Stimulated activated CD4-positive, alpha-beta T cell treated with anti-CD3 and anti-CD28 coated beads, Interleukin-12 subunit alpha, Interleukin-12 subunit beta, amount 100 ng/mL, for 24 hours (primary cell): ENCODE measurements around the gene OR10J4.
"Not testable (repeated sequence)": the region's sequence is repeated elsewhere in the genome, so short reads cannot be mapped to it uniquely, and the experiment has no call there.

ENCODE experiments used
- DNase-seq, 2 experiments: peaks; one replicate each; pipeline ENCODE4 v3.0.0-alpha.2; 2020; ENCODE audit warnings: low read depth in 2 of 2

OR10J4 gene

DNA sequence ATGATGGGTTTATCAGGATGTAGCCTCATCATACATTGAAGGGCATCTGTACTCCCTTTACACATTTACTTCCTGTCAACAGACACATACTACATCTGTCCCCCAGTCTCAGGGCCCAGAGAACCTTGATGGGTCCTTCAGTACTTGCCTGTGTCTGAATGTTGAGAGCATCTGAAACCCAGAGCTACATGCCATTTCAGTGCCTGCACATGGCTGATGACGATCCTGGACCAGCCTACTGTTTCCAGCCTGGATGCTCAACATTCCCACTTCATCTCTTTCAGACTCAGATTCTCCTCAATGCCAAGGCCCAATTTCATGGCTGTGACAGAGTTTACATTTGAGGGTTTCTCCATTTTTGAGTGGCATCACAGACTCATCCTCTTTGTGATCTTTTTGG lies at the start of gene OR10J4:
TSS of gene OR10J4 (plus strand) at position 301 of the 400 bp plus-strand sequence.
- DNase-seq = no peak

DNA sequence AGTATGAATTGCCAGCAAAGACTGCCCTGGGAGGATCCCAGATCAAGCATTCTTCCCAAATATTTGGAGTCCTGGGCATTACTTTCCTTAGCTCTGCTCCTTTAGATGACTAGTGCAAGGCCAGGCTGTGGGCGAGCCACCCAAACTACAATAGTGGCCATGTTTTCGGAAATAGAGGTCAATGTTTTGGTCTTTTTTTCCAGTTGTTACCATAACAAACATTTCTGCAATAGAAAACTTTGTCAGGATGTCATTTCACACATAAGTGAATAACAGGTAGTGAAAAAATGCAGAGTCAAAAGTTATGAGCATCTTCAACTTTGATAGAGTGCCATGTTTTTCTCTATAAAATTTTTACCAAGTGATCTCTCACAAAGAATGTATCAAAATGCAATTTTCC lies 25.2 kb upstream of the OR10J4 start:
- no peak for DNase-seq

DNA sequence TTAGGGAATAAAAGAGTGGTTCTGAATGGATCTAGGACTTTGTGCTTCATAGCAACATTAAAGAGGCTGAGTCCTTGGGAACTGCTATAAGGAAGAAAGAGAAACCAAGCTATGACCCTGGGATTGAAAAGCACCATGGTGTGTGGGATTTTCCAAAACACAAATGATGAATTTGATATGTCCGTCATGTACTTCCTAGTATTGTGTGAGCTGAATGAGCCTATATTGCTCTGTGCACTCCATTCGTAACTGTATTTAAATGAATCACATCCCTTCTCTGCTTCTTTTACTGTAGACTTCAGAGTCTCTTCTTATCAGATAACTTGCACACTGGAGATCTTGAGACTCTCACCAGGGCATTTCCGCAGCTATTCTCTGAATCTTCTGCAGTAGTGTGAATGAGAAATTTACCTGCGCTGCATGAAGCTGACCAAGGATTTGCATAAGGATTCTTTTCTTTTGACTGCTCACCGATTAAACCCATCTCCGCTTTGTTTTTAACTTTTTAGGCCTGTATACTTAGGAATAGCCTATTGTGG lies 23.1 kb upstream of the OR10J4 start:
- no peak for DNase-seq

DNA sequence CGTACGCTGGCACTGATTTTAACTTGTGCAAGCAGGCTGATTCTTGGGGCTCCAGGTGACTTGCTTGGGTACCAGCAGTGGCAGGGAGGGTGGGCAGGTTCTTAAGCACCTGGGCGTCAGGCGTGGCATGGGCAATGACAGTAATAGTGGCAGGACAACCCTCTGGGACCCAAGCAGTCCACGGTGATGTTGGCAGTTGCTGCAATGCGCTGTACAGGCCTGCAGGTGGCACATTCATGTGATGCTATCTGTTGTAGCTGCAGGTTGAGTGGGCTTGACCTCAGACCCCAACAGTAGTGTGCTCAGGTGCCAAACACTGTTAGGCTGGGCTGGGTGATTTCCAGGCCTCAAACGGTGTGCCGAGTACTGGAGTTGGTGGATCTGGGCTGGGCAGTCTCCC lies 10.2 kb upstream of the OR10J4 start:
- DNase-seq = no peak

DNA sequence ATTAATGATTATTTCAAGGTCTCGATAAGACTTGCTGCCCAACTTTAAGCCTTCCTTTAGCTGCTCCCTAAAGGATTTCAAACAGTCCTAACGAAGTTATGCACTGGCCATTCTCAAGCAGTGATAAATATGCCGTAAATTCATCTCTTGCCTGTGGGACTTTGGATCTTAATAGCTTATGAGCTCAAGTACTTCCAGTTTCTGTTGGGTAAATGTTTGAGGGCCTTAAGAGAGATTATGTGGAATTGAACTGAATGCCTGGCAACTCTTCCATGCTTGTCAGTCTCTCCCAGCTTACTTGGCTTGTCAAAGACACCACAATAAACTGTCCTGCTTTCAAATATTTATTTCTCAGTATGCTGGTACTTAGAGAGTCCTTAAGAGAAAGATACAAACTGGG lies 3.5 kb upstream of the OR10J4 start:
- DNase-seq = no peak

DNA sequence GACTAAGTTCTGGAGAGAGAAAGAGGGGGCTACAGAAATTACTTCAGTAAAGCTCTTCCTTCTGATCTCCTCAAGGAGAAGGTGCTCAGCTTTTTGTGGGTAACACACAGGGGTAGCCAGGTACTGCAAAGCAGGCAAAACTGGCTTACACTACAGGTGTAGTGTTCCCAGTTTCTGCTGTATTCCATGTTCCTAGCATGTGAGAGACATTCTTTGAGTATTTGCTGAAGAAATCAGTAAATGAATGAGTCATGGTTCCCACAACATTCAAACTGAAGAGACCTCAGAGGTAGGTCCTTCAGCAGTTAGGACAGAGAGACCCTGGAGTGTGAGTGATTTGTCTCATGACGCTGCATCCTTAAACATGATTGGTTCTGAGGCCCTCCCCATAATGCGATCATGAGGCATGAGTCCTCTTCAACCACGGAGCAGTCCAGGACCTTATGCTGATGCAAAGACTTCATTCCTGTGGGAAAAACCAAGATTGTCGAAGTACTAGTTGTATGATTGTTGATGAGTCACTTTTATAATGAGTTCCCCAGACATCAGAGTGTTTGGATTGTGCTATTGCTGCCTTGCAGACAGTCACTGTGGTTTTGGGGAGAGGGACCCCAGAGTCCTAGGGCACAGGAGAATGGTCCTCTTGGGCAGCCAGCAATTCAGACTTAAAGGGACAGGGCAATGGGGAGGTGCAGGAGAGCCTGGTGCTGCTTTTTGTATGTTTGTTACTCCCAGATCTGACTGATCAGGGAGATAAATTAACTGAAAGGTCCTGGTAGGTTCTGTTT lies 2.7 kb upstream of the OR10J4 start:
- DNase-seq = no peak

DNA sequence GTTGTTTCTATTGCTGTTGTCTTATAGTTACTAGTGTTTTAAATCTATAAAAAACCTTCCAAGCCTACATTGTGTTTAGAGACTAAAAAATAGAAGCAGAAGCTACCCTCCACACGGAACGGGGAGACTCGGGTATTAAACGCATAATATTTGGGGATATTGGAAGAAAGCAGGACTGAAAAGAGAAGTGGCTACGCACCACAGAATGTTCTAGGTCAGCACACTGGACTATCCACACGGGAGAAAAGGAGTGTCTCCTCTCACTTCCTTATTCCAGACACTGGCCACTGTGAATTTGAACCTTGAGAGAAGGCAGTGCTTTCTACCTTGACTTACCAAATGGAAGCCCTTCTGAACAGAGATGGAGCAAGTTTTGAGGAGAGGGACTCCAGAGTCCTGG lies 1.0 kb upstream of the OR10J4 start:
- DNase-seq = no peak

DNA sequence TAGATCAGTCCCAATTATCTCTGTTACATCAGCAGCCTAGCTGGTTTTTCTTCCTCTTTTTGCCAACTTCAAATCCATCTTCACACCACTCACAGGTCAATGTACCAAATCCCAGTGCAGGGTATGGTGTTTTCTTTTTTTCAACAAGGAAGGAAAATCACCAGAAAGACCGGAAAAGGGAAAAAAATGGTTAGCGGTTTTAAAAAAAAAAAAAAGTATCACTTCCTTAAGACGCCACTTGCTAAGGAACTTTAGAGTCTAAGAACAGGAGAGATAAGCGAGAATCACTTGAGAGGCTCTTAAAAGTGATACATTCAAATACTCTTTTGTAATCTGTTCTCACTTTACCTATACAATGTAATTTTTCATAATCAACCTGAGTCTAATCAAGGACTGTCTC lies 4.5 kb downstream of the OR10J4 start:
- DNase-seq = no peak

DNA sequence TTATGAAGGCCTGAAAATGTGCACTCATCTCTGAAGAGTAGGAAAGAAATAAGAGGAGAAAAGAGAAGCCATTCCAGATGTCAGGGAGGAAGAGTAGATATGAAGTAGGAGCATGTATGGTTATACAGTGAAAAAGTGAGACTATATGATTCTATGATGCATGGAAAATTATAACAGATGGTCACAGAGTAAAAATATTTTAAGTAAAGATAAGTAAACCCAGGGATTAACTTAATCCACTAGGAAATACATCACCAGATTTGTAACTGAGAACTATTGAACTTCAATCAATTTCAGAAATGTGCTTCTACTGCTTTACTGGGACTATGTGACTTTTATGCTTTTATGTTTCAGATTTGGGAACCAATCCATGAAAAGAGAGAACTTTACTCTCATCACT lies 7.4 kb downstream of the OR10J4 start, which contains the start of gene OR10J1:
TSS of gene OR10J1 (plus strand) at position 301 of the 400 bp plus-strand sequence. CDS start at position 371, 70 bp downstream.
- no peak for DNase-seq

DNA sequence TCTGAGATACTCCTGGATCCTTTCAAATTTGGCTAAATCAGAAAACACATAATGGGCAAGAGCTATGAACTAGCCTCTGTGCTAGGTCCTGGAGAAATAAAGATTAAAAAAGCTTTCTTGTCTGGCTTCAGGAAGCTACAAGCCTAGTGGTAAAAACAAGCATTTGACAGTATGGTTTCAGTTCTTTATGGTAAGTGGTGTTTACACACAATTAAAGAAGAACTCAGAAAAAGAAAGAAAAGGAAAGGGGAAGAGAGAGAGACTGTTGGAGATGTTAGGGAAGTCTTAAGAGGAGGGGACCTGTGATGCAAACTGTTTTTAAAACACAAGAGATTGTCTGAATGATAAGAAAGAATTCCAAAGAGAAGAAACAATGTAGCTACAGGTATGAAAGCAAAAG lies 9.4 kb downstream of the OR10J4 start:
- DNase-seq = no peak

DNA sequence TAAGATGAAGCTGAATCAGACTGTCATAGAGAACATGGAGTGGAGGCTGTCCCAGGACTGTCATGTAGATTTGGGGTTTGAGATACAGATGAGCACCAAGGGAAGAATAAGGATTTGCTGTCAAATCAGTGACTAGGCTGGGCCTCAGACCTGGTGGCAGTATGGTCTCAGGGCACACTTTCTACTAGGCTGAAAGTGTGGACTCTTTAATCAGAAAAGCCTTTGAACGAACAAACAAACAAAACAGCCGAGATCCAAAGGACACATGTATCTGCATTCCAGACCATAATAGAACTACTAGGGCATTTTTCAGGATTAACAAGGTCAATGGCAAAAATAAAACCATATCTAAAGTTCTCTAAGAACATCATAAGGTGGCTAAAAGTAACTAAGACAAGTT lies 10.4 kb downstream of the OR10J4 start:
- no peak for DNase-seq

DNA sequence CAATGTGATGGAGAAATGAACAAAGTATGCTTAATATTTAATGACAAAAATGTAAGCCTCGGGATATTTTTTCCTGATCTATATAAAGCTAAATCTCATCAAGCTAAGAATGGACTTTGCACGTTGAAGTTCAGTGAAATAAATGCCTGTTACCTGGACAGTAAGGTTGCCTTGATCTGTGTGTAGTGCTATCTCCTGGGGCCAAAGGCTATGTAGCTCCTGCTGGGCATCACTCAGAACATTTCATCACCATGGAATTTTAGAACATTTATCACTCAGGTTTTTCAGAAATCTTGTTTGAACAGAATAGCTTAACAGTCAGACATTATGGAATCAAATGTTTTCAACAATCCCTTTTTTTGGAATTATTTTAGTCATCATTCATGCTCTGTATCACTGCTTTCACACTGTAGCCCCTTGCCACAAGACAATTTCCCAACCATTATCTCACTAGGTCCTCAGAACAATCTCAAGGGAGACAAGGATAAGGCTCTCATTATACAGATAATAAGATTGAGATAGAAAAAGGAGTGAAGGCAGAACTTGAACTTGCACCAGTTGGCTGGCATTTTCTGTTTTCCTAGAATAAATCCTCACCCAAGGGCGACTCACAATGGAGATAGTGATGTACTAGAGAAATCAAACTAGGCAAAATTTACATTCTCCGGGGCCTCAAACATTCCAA lies 11.2 kb downstream of the OR10J4 start:
- no peak for DNase-seq

DNA sequence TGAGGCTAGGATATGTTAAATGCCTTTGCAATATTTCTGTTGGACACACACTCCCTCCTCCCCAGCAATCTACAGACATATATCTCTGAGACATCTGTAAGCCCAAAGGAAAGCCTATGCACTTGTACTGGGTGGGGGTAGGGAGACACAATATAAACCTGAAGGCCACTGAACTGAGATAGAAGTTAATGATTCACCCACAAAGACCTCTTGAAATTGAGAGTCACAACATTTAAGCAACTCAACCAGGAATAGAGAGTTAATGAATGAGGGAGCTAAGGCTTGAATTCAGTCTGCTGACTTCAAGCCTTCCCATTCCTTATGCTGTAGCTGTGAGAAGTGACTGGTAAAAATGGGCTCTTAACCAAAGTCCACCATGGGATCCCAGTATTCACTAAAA lies 12.5 kb downstream of the OR10J4 start:
- no peak for DNase-seq

DNA sequence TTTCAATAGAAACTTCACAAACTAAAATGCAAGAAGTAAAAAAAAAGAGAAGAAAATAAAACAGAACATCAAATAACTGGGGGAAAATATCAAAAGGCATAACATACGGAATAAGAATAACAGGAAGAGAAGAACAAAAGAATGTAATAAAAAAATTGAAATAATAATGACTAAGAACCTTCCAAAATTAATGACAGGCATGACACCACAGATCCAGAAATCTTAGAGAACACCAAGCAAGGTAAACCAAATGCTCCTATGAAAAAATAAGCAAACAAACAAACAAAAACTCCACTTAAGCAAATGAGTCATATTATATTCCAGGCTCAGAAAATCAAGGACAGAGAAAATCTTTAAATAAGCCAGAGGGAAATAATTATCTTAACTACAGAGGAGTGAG lies 16.2 kb downstream of the OR10J4 start:
- DNase-seq = no peak

DNA sequence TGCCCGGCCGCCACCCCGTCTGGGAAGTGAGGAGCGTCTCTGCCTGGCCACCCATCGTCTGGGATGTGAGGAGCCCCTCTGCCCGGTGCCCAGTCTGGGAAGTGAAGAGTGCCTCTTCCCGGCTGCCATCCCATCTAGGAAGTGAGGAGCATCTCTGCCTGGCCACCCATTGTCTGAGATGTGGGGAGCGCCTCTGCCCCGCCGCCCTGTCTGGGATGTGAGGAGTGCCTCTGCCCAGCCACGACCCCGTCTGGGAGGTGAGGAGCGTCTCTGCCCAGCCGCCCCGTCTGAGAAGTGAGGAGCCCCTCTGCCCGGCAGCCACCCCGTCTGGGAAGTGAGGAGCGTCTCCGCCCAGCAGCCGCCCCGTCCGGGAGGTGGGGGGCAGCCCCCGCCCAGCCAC lies 17.6 kb downstream of the OR10J4 start:
- not testable (repeated sequence) for DNase-seq

DNA sequence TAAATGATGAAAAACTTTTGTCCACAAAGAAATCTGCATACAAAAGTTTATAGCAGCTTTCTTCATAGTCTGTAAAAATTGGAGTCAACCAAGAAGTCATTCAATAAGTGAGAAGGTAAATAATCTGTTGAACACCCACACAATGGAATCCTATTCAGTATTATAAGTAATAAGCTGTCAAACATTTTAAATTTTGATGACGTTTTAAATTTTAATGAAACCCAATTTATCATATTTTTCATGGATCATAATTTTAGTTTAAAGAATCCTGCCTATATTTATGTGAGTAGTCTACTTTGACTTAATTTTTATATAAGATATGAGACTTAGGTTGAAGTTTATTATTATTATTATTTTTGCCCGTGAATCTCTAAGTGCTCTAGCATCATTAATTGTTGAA lies 27.5 kb downstream of the OR10J4 start:
- DNase-seq = no peak

DNA sequence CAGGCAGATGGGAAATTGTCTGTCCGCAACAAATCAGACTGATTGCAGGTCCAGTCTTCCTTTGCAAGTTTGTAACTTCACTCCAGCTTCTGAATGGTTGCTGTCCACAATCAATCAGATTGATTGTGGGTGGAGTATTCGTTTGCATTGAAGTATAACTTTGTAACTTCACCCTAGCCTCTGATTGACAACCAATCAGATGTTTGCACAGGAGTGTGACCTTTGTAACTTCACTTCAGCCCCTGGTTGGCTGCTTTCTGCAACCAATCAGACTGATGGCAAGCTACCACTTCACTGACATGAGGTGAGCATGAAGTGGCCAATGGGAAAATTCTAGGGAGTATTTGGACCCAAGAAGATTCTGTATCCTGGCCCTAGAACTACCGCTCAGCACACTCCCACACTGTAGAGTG lies 33.2 kb downstream of the OR10J4 start:
- no peak for DNase-seq

DNA sequence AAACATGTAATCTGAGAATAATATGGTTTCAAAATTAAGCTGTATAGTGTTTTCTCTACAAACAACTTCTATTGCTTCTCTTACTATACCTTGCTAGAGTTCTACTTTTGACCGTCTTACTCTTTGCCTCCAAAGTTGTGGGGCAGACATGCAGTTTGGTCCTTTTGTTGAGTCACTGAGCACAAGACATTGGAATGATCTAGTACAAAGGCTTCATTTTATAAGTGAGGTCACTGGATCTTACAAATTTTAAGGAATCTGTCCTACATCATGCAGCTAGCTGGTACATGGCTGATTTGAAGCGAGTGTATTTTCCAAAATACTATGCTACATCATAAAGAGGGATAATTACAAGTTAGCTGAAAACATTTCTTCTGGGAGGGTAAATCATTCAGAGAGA lies 36.3 kb downstream of the OR10J4 start:
- no peak for DNase-seq

DNA sequence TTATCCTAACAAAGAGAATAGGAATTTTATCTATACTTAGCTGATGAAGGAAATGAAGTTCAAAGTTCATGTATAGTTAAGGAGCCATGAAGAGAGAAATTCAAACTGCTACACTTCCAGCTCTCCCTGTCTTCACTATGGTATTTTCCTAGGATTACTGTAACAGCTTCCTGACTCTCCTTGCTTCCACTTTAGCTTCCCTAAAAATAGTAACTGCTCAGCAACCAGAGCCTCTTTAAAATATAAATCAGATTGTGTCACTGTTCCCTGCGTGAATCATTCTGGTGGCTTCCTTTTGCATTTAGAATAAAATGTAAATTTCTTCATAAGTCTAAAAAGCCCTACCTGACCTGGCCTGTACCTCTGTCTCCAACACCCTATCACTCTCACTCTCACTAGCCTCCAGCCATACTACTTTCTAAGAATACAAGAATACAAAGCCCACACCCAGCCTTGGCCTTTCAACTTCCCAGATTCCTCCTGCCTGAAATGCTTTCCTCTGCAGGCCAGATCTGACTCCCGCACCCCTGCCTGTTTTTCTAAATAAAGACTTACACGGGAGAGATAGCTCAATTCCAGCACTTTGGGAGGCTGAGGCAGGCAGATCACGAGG lies 38.0 kb downstream of the OR10J4 start:
- no peak for DNase-seq

DNA sequence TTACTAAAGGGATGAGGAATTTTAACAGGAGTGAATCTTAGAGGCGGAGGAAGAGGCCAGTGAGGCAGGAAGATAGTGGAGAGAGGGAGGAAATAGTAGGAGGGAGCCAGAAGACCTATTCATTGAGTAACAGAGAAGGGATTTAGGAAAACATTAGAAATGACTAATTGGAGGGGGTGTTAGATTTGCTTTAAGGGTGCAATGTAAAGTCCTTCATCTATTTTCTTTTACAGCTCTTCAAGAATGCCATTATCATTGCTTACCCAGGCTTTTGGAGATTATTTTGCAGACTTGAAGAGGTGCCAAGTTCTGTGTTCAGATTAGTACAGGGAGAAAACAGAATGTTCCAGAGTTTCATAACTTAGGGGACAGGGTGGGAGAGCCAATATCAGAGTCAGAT lies 41.3 kb downstream of the OR10J4 start:
- no peak for DNase-seq

DNA sequence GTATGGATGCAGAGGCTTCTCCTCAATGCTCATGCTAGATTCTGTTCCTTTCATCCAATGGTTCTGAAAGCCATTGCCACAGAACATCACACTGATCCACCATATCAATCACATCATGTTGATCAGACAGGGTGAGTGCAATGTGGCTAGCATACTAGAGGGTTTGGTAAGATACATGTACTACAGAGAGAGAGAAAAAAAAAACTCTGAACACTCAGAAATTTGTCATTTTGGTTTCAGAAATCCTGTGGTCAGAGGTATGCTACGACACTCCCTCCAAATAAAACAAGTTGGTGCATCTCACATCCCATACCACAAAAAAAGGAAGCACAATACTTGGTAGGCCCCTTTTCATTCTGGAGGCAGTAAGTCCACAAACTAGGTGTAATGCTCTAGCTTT lies 42.9 kb downstream of the OR10J4 start:
- DNase-seq = no peak
